ENCODE results near the gene ZNF830. TPM values are rescaled to one million over a fixed set of nuclear protein-coding genes. Genes with fewer than 3 reads are reported as not detected.

ZNF830 gene
- total and polyA plus RNA-seq, 4 donors: 3.6 to 6.9 (median 4.6) TPM

DNA sequence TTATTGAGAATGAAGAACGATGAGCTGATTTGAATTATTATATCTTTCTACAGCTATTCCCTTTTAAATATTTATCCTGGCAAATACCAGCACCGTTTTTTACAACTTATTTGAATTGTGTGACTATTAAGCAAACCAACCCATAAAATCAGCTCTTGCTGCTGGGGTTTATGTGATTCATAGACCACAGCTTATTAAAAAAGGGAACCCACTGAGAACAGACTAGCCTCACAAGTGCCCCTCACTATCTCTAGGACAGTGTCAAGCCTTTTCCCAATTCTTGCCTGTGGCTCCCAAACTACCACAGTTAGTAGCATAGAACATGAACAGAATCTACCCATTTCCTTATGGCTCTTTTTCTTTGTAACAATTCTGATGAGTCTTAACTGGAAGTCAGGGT is 12.8 kb downstream of the ZNF830 start:
- H3K27me3 ChIP-seq (ENCODE audit: control insufficient read depth in 4 of 4, insufficient read depth in 4 of 4, low read length in 3 of 4): no peaks in the 10 kb centered on the region
- TF ChIP-seq SP1 (IDR thresholded peaks at IDR 0.05) (no peak), RAD21 (IDR thresholded peaks at IDR 0.05) (no peak), GABPA (IDR thresholded peaks at IDR 0.05 in 1 of 2, conservative IDR thresholded peaks at IDR 0.05 in 1 of 2) (no peak), HNF4G (IDR thresholded peaks at IDR 0.05) (no peak), YY1 (IDR thresholded peaks at IDR 0.05) (no peak), EGR1 (IDR thresholded peaks at IDR 0.05; ENCODE audit: low read depth in 2 of 2) (no peak), HNF4A (conservative IDR thresholded peaks at IDR 0.05) (no peak), FOXA2 (IDR thresholded peaks at IDR 0.05) (no peak)
- TF ChIP-seq, protein P1, sequence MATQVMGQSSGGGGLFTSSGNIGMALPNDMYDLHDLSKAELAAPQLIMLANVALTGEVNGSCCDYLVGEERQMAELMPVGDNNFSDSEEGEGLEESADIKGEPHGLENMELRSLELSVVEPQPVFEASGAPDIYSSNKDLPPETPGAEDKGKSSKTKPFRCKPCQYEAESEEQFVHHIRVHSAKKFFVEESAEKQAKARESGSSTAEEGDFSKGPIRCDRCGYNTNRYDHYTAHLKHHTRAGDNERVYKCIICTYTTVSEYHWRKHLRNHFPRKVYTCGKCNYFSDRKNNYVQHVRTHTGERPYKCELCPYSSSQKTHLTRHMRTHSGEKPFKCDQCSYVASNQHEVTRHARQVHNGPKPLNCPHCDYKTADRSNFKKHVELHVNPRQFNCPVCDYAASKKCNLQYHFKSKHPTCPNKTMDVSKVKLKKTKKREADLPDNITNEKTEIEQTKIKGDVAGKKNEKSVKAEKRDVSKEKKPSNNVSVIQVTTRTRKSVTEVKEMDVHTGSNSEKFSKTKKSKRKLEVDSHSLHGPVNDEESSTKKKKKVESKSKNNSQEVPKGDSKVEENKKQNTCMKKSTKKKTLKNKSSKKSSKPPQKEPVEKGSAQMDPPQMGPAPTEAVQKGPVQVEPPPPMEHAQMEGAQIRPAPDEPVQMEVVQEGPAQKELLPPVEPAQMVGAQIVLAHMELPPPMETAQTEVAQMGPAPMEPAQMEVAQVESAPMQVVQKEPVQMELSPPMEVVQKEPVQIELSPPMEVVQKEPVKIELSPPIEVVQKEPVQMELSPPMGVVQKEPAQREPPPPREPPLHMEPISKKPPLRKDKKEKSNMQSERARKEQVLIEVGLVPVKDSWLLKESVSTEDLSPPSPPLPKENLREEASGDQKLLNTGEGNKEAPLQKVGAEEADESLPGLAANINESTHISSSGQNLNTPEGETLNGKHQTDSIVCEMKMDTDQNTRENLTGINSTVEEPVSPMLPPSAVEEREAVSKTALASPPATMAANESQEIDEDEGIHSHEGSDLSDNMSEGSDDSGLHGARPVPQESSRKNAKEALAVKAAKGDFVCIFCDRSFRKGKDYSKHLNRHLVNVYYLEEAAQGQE (IDR thresholded peaks at IDR 0.05): no peak
- TF ChIP-seq, protein P2, sequence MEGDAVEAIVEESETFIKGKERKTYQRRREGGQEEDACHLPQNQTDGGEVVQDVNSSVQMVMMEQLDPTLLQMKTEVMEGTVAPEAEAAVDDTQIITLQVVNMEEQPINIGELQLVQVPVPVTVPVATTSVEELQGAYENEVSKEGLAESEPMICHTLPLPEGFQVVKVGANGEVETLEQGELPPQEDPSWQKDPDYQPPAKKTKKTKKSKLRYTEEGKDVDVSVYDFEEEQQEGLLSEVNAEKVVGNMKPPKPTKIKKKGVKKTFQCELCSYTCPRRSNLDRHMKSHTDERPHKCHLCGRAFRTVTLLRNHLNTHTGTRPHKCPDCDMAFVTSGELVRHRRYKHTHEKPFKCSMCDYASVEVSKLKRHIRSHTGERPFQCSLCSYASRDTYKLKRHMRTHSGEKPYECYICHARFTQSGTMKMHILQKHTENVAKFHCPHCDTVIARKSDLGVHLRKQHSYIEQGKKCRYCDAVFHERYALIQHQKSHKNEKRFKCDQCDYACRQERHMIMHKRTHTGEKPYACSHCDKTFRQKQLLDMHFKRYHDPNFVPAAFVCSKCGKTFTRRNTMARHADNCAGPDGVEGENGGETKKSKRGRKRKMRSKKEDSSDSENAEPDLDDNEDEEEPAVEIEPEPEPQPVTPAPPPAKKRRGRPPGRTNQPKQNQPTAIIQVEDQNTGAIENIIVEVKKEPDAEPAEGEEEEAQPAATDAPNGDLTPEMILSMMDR (IDR thresholded peaks at IDR 0.05; ENCODE audit: low read depth, low read length, missing input control): no peak
- TF ChIP-seq, protein P3, sequence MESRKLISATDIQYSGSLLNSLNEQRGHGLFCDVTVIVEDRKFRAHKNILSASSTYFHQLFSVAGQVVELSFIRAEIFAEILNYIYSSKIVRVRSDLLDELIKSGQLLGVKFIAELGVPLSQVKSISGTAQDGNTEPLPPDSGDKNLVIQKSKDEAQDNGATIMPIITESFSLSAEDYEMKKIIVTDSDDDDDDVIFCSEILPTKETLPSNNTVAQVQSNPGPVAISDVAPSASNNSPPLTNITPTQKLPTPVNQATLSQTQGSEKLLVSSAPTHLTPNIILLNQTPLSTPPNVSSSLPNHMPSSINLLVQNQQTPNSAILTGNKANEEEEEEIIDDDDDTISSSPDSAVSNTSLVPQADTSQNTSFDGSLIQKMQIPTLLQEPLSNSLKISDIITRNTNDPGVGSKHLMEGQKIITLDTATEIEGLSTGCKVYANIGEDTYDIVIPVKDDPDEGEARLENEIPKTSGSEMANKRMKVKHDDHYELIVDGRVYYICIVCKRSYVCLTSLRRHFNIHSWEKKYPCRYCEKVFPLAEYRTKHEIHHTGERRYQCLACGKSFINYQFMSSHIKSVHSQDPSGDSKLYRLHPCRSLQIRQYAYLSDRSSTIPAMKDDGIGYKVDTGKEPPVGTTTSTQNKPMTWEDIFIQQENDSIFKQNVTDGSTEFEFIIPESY (IDR thresholded peaks at IDR 0.05): no peak
- no peaks in the 10 kb centered on the region for H3K4me1 ChIP-seq (ENCODE audit: control insufficient read depth in 4 of 4, insufficient read depth in 4 of 4, low read length in 3 of 4)
- H3K9ac ChIP-seq (ENCODE audit: low read depth in 1 of 2, low read length in 2 of 2): no peak overlapping the region
- WGBS: 52% methylated on average over 2 of the region's 2 CpGs
- no peaks in the 10 kb centered on the region for H3K9me3 ChIP-seq (ENCODE audit: control insufficient read depth in 4 of 4, low read length in 3 of 4)
- DNase-seq (ENCODE audit: low spot score): no peak
- H3K4me3 ChIP-seq (ENCODE audit: low read depth in 1 of 3, low read length in 3 of 3): no peak overlapping the region
- H3K36me3 ChIP-seq (ENCODE audit: control insufficient read depth in 4 of 4, insufficient read depth in 3 of 4, low read depth in 1 of 4, low read length in 3 of 4): no peaks in the 10 kb centered on the region
- H3K27ac ChIP-seq (ENCODE audit: low read depth in 1 of 2, low read length in 2 of 2): no peak overlapping the region

DNA sequence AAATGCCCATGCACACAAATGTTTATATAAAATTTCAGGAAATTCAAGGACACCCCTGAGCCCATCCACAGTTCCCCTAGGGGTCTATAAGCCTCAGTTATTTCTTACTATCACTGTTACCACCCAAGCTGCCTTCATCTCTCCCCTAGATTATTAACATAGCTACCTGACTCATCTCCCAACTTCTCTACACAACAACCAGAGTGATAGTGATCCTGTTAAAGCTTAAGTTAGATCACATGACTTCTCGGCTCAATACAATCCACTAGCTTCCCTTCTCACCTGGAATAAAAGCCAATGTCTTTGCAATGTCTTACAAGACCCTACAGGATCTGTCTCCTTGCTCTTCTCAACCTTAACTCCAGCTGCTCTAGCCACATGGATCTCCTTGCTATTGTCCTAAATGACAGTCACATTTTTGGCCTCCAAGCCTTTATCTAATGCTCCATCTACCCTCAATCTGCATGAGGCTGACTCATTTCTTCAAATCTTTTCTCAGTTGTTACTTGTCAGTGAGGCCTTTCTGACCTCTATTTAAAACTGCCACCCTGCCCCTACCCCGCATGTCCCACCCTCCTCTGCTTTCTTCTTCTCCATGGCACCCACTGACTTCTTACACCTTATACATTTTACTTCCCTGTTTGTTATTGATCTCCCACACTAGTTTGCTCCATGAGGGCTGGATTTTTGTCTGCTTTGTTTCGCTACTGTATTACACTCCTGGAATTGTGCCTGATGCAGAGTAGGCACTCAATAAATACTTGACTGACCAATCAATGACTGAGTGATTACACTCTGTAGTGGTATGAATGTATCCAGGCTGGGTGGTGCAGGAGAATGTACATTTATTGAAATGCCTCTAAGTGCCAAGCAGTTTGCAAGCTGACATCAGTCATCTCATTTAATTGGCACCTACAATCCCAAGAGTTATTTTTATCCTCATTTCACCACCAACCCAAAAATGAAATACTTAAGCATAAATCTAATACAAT is 13.8 kb downstream of the ZNF830 start:
- DNase-seq (ENCODE audit: low spot score): no peak
- no peaks in the 10 kb centered on the region for H3K27me3 ChIP-seq (ENCODE audit: control insufficient read depth in 4 of 4, insufficient read depth in 4 of 4, low read length in 3 of 4)
- WGBS: 89% methylated on average over 3 of the region's 3 CpGs
- TF ChIP-seq NR2F2 (IDR thresholded peaks at IDR 0.05) (no peak), RAD21 (IDR thresholded peaks at IDR 0.05) (no peak), FOXA2 (IDR thresholded peaks at IDR 0.05) (no peak), TAF1 (conservative IDR thresholded peaks at IDR 0.05) (no peak), YY1 (IDR thresholded peaks at IDR 0.05) (no peak), FOXA1 (IDR thresholded peaks at IDR 0.05) (no peak), EGR1 (IDR thresholded peaks at IDR 0.05; ENCODE audit: low read depth in 2 of 2) (no peak), GABPA (IDR thresholded peaks at IDR 0.05 in 1 of 2, conservative IDR thresholded peaks at IDR 0.05 in 1 of 2) (no peak), SP1 (IDR thresholded peaks at IDR 0.05) (no peak), RXRA (IDR thresholded peaks at IDR 0.05) (no peak), HNF4A (conservative IDR thresholded peaks at IDR 0.05) (no peak)
- TF ChIP-seq, protein P2 (IDR thresholded peaks at IDR 0.05; ENCODE audit: low read depth, low read length, missing input control): no peak
- TF ChIP-seq, protein P4, sequence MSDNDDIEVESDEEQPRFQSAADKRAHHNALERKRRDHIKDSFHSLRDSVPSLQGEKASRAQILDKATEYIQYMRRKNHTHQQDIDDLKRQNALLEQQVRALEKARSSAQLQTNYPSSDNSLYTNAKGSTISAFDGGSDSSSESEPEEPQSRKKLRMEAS (IDR thresholded peaks at IDR 0.05): no peak

More for the DNA sequence above, 13.8 kb downstream of the ZNF830 start:
- no peak overlapping the region for H3K4me3 ChIP-seq (ENCODE audit: low read depth in 1 of 3, low read length in 3 of 3)
- no peaks in the 10 kb centered on the region for H3K9me3 ChIP-seq (ENCODE audit: control insufficient read depth in 4 of 4, low read length in 3 of 4)
- H3K4me1 ChIP-seq (ENCODE audit: control insufficient read depth in 4 of 4, insufficient read depth in 4 of 4, low read length in 3 of 4): peaks cover 0 to 5% (median 4%) of the 10 kb centered on the region in 4 donors
- no peak overlapping the region for H3K27ac ChIP-seq (ENCODE audit: low read depth in 1 of 2, low read length in 2 of 2)
- no peaks in the 10 kb centered on the region for H3K36me3 ChIP-seq (ENCODE audit: control insufficient read depth in 4 of 4, insufficient read depth in 3 of 4, low read depth in 1 of 4, low read length in 3 of 4)
- no peak overlapping the region for H3K9ac ChIP-seq (ENCODE audit: low read depth in 1 of 2, low read length in 2 of 2)
